Measurements from ENCODE around the gene ASPSCR1. TPM values are rescaled to one million over a fixed set of nuclear protein-coding genes. Genes with fewer than 3 reads are reported as not detected.
A peak's percentile ranks its signal among the peaks of the same experiment; 100 is the strongest.

The ASPSCR1 gene
- total and polyA plus RNA-seq, 3 donors from 2014 or later: 40.5 to 49.7 (median 46.2) TPM

- no peak for DNase-seq
- no peaks in the 10 kb centered on the region for H3K36me3 ChIP-seq (ENCODE audit: low read depth, missing control alignments)
- TF ChIP-seq POLR2A (IDR thresholded peaks at IDR 0.05) (no peak), CTCF (IDR thresholded peaks at IDR 0.05) (no peak)
Observed at GRCh38 chr17:82018989-82019689, 41.7 kb downstream of the ASPSCR1 start.

GRCh38 chr17:82019690-82020571 lies 42.5 kb downstream of the ASPSCR1 start:
- WGBS, 2 donors: 75 to 76% methylated on average over 12 to 26 of the region's 34 CpGs
- intact Hi-C loops (cut with DNase I; ENCODE audit: low total_unique reads): loop anchor here (5.0 kb wide), 1 partner anchor 58 kb away; the partner anchor contains the start of gene NOTUM
- Histone ChIP-seq H3K4me3 (no peak overlapping the region), H3K4me1 (peaks cover 19% of the 10 kb centered on the region), H3K9me3 (no peaks in the 10 kb centered on the region), H3K27ac (no peak overlapping the region), H3K36me3 (ENCODE audit: low read depth, missing control alignments) (no peaks in the 10 kb centered on the region), H3K27me3 (no peaks in the 10 kb centered on the region)
- peak; percentile 32 to 71 (median 59) for TF ChIP-seq CTCF (IDR thresholded peaks at IDR 0.05)
- TF ChIP-seq POLR2A (IDR thresholded peaks at IDR 0.05): no peak
- peak; percentile 58 for DNase-seq

More at GRCh38 chr17:82018989-82019689, 41.7 kb downstream of the ASPSCR1 start:
- Histone ChIP-seq H3K4me3 (no peak overlapping the region), H3K4me1 (peaks cover 18% of the 10 kb centered on the region), H3K9me3 (no peaks in the 10 kb centered on the region), H3K27me3 (no peaks in the 10 kb centered on the region), H3K27ac (no peak overlapping the region)
- 90 to 91% methylated on average over 13 to 33 of the region's 33 CpGs for WGBS, 2 donors
- intact Hi-C loops (cut with DNase I; ENCODE audit: low total_unique reads): no loop called here

- H3K4me3 ChIP-seq: no peak overlapping the region
- H3K27me3 ChIP-seq: no peaks in the 10 kb centered on the region
- H3K4me1 ChIP-seq: peaks cover 19% of the 10 kb centered on the region
- intact Hi-C loops (cut with DNase I; ENCODE audit: low total_unique reads): loop anchor here (5.0 kb wide), 1 partner anchor 58 kb away; the partner anchor contains the start of gene NOTUM
- DNase-seq: no peak
- H3K36me3 ChIP-seq (ENCODE audit: low read depth, missing control alignments): no peaks in the 10 kb centered on the region
- no peak overlapping the region for H3K27ac ChIP-seq
- no peaks in the 10 kb centered on the region for H3K9me3 ChIP-seq
- TF ChIP-seq POLR2A (IDR thresholded peaks at IDR 0.05) (no peak), CTCF (IDR thresholded peaks at IDR 0.05) (no peak)
- WGBS, 2 donors: 86 to 89% methylated on average over 9 to 14 of the region's 14 CpGs
Observed at GRCh38 chr17:82020572-82021106, 43.2 kb downstream of the ASPSCR1 start.

GRCh38 chr17:82021107-82021899 lies 43.9 kb downstream of the ASPSCR1 start:
- DNase-seq: peak; percentile 80
- H3K36me3 ChIP-seq (ENCODE audit: low read depth, missing control alignments): no peaks in the 10 kb centered on the region

More at GRCh38 chr17:82021107-82021899, 43.9 kb downstream of the ASPSCR1 start:
- intact Hi-C loops (cut with DNase I; ENCODE audit: low total_unique reads): loop anchor here (5.0 kb wide), 1 partner anchor 59 kb away; the partner anchor contains the start of gene NOTUM
- H3K27me3 ChIP-seq: no peaks in the 10 kb centered on the region
- H3K27ac ChIP-seq: no peak overlapping the region
- no peaks in the 10 kb centered on the region for H3K9me3 ChIP-seq
- peaks cover 19% of the 10 kb centered on the region for H3K4me1 ChIP-seq
- H3K4me3 ChIP-seq: no peak overlapping the region
- no peak for TF ChIP-seq POLR2A (IDR thresholded peaks at IDR 0.05)
- peak; percentile 43 to 63 (median 59) for TF ChIP-seq CTCF (IDR thresholded peaks at IDR 0.05)
- WGBS, 2 donors: 44 to 53% methylated on average over 15 to 23 of the region's 25 CpGs

Measured in testis (tissue), 3 donors.